Bronchial epithelial cell (primary cell): ENCODE data around the gene CEACAM19. TPM values are rescaled to one million over a fixed set of nuclear protein-coding genes. Genes with fewer than 3 reads are reported as not detected.

Experiments
- DNase-seq: peaks from one replicate; pipeline ENCODE4 v3.0.0-alpha.2; 2010; ENCODE audit warnings: low read depth
- FAIRE-seq: peaks from 2 replicates; lab custom pipeline; 2011; peaks lifted over from hg19 to GRCh38; lab: Jason Lieb, UNC
- H3K27me3 ChIP-seq: 2 replicates; pipeline ENCODE4 v1.5.1; 2011; ENCODE audit warnings: low read length; ENCODE audit not compliant: control insufficient read depth, insufficient read depth
- H3K36me3 ChIP-seq: 2 replicates; pipeline ENCODE4 v1.5.1; 2011; ENCODE audit warnings: low read length; ENCODE audit not compliant: control insufficient read depth, insufficient read depth
- H3K4me3 ChIP-seq: 2 replicates; pipeline ENCODE4 v1.5.1; 2011; ENCODE audit warnings: mild to moderate bottlenecking, low read depth, low read length, control low read depth
- CTCF ChIP-seq: IDR thresholded peaks from 2 replicates; pipeline ENCODE4 v1.5.1; 2011; ENCODE audit warnings: mild to moderate bottlenecking, moderate library complexity, low read length, control low read depth, inconsistent platforms; ENCODE audit not compliant: insufficient read depth, severe bottlenecking
- total RNA-seq: library from RNA; depleted of rRNA; stranded (reverse); fragments of >200 nt; gene quantifications from 2 replicates; pipeline ENCODE4 v1.2.1, GENCODE V29; 2014

The CEACAM19 gene
- total RNA-seq, 1 donor from 2014 or later = 0.53 TPM

- Histone ChIP-seq H3K36me3 (no peaks in the 10 kb centered on the region), H3K4me3 (no peak overlapping the region), H3K27me3 (no peaks in the 10 kb centered on the region)
- FAIRE-seq = peak; percentile 52
- no peak for TF ChIP-seq CTCF
- DNase-seq = no peak
Measured at GRCh38 chr19:44702551-44703176, 31.4 kb downstream of the CEACAM19 start.

- FAIRE-seq (no peak), DNase-seq (no peak)
- Histone ChIP-seq H3K36me3 (no peaks in the 10 kb centered on the region), H3K27me3 (no peaks in the 10 kb centered on the region), H3K4me3 (no peak overlapping the region)
- no peak for TF ChIP-seq CTCF
Measured at GRCh38 chr19:44703336-44704078, 32.2 kb downstream of the CEACAM19 start.

GRCh38 chr19:44704982-44705381 lies 33.7 kb downstream of the CEACAM19 start:
- H3K36me3 ChIP-seq = no peaks in the 10 kb centered on the region
- DNase-seq (no peak), FAIRE-seq (no peak)
- H3K4me3 ChIP-seq = no peak overlapping the region
- H3K27me3 ChIP-seq = no peaks in the 10 kb centered on the region
- TF ChIP-seq CTCF = no peak

GRCh38 chr19:44705502-44706010 lies 34.3 kb downstream of the CEACAM19 start:
- no peak for FAIRE-seq
- TF ChIP-seq CTCF = no peak
- no peak for DNase-seq
- Histone ChIP-seq H3K36me3 (no peaks in the 10 kb centered on the region), H3K4me3 (no peak overlapping the region), H3K27me3 (no peaks in the 10 kb centered on the region)

GRCh38 chr19:44706506-44707236 lies 35.4 kb downstream of the CEACAM19 start:
- TF ChIP-seq CTCF = no peak
- no peak for FAIRE-seq
- H3K27me3 ChIP-seq = no peaks in the 10 kb centered on the region

More at GRCh38 chr19:44706506-44707236, 35.4 kb downstream of the CEACAM19 start:
- Histone ChIP-seq H3K36me3 (no peaks in the 10 kb centered on the region), H3K4me3 (no peak overlapping the region)
- no peak for DNase-seq
